Suprapubic skin (tissue), 4 donors: ENCODE measurements around the gene TMEM253.

Experiments
- CTCF ChIP-seq, 2 donors: fragments of 200-600 bp in 1 of 2; fragments of 450-650 bp in 1 of 2; sonication (generic) in 1 of 2; IDR thresholded peaks; one replicate each; pipeline ENCODE4 v1.5.1; 2016 to 2019; ENCODE audit warnings: antibody characterized with exemption in 2 of 2, mild to moderate bottlenecking in 1 of 2, moderate library complexity in 1 of 2
- EP300 ChIP-seq: sonication (generic); formaldehyde crosslinking; IDR thresholded peaks from one replicate; pipeline ENCODE4 v1.6.1; 2017; ENCODE audit warnings: antibody characterized with exemption
- POLR2A ChIP-seq, 2 donors: fragments of 450-650 bp; IDR thresholded peaks; one replicate each; pipeline ENCODE4 v1.6.1; 2017; ENCODE audit warnings: antibody characterized with exemption in 2 of 2, mild to moderate bottlenecking in 2 of 2, moderate library complexity in 2 of 2
- POLR2AphosphoS5 ChIP-seq, 3 donors: sonication (generic); formaldehyde crosslinking; IDR thresholded peaks; one replicate each; pipeline ENCODE4 v1.6.1; 2017; ENCODE audit warnings: antibody characterized with exemption in 3 of 3

DNA sequence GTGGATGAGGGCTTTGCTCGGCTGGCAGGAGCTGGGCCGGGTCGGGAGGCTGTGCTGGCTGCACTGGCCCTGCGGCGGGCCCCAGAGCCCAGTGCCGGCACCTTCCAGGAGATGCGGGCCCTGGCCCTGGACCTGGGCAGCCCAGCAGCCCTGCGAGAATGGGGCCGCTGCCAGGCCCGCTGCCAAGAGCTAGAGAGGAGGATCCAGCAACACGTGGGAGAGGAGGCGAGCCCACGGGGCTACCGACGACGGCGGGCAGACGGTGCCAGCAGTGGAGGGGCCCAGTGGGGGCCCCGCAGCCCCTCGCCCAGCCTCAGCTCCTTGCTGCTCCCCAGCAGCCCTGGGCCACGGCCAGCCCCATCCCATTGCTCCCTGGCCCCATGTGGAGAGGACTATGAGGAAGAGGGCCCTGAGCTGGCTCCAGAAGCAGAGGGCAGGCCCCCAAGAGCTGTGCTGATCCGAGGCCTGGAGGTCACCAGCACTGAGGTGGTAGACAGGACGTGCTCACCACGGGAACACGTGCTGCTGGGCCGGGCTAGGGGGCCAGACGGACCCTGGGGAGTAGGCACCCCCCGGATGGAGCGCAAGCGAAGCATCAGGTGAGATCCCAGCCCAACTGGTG, 19.2 kb upstream of the TMEM253 start:
- TF ChIP-seq CTCF (IDR thresholded peaks at IDR 0.05) (no peak), POLR2AphosphoS5 (IDR thresholded peaks at IDR 0.05) (no peak), POLR2A (IDR thresholded peaks at IDR 0.05) (no peak), EP300 (no peak)
